Gastrocnemius medialis (tissue), 4 donors: ENCODE results near the gene SASH1. TPM values are rescaled to one million over a fixed set of nuclear protein-coding genes. Genes with fewer than 3 reads are reported as not detected.
A peak's percentile ranks its signal among the peaks of the same experiment; 100 is the strongest.

Source experiments
- ATAC-seq, 2 donors: fragments of 150-250 bp; one replicate each; pipeline ENCODE4 v1.9.1; 2016
- DNase-seq, 2 donors: peaks; one replicate each; pipeline ENCODE4 v3.0.0-alpha.2; 2019
- H3K27ac ChIP-seq, 4 donors: fragments of 200-600 bp; sonication (generic); 1 replicate in 1 of 4; 2 replicates in 3 of 4; pipeline ENCODE4 v1.5.1; 2016 to 2018; ENCODE audit warnings: mild to moderate bottlenecking in 2 of 4, moderate library complexity in 1 of 4
- H3K27me3 ChIP-seq, 3 donors: fragments of 200-600 bp; sonication (generic) in 2 of 3; 1 replicate in 1 of 3; 2 replicates in 2 of 3; pipeline versions ENCODE4 v1.5.1 to v1.6.0; 2016 to 2019; ENCODE audit warnings: mild to moderate bottlenecking in 1 of 3, moderate library complexity in 1 of 3
- H3K36me3 ChIP-seq, 2 donors: fragments of 200-600 bp; sonication (generic) in 1 of 2; one replicate each; pipeline ENCODE4 v1.5.1; 2017 to 2018
- H3K4me1 ChIP-seq, 2 donors: fragments of 200-600 bp; sonication (generic) in 1 of 2; one replicate each; pipeline ENCODE4 v1.5.1; 2016 to 2017; ENCODE audit warnings: mild to moderate bottlenecking in 2 of 2
- H3K4me3 ChIP-seq, 4 donors: fragments of 200-600 bp; sonication (generic) in 3 of 4; 1 replicate in 1 of 4; 2 replicates in 3 of 4; pipeline ENCODE4 v1.5.1; 2016 to 2019; ENCODE audit warnings: mild to moderate bottlenecking in 2 of 4
- H3K9me3 ChIP-seq, 3 donors: fragments of 200-600 bp; sonication (generic) in 2 of 3; 1 replicate in 1 of 3; 2 replicates in 2 of 3; pipeline ENCODE4 v1.5.1; 2016 to 2019
- POLR2A ChIP-seq, 2 donors: fragments of 450-650 bp; IDR thresholded peaks; one replicate each; pipeline ENCODE4 v1.6.1; 2017; ENCODE audit warnings: antibody characterized with exemption in 2 of 2, mild to moderate bottlenecking in 2 of 2, moderate library complexity in 2 of 2
- in situ Hi-C, 4 donors: fragments of 200-750 bp; cut with MboI; loops; one replicate each; pipeline versions ENCODE4 v1.15.0 to v1.8.0; 2017; ENCODE audit warnings: low sequenced_read_pairs in 4 of 4
- intact Hi-C: fragments of 100-400 bp; cut with DNase I; formaldehyde crosslinking; loops from one replicate; pipeline ENCODE4 v1.15.1; 2023; ENCODE audit warnings: low total_unique reads
- total RNA-seq, 4 donors: library from RNA; depleted of rRNA; stranded (reverse); fragments of >200 nt; gene quantifications; one replicate each; pipeline versions ENCODE4 v1.1.0 to v1.2.3, GENCODE V29; 2016
- TF ChIP-seq, protein P1 (sequence below), 5 experiments: fragments of 450-650 bp in 3 of 5; fragments of 200-600 bp in 2 of 5; sonication (generic) in 2 of 5; IDR thresholded peaks in 4 of 5; conservative IDR thresholded peaks in 1 of 5; 1 replicate in 4 of 5; 2 replicates in 1 of 5; pipeline ENCODE4 v1.5.1; 2016 to 2019; ENCODE audit warnings: antibody characterized with exemption in 5 of 5, mild to moderate bottlenecking in 3 of 5, moderate library complexity in 3 of 5

SASH1 gene
- total RNA-seq, 4 donors from 2014 or later: 28.2 to 42.4 (median 35.4) TPM

- no peaks in the 10 kb centered on the region for H3K4me1 ChIP-seq
- intact Hi-C loops: no loop called here
- no peak overlapping the region for H3K27ac ChIP-seq
- ATAC-seq (no peak), DNase-seq (no peak)
- H3K36me3 ChIP-seq: no peaks in the 10 kb centered on the region
- TF ChIP-seq POLR2A (IDR thresholded peaks at IDR 0.05): no peak
- TF ChIP-seq, protein P1, sequence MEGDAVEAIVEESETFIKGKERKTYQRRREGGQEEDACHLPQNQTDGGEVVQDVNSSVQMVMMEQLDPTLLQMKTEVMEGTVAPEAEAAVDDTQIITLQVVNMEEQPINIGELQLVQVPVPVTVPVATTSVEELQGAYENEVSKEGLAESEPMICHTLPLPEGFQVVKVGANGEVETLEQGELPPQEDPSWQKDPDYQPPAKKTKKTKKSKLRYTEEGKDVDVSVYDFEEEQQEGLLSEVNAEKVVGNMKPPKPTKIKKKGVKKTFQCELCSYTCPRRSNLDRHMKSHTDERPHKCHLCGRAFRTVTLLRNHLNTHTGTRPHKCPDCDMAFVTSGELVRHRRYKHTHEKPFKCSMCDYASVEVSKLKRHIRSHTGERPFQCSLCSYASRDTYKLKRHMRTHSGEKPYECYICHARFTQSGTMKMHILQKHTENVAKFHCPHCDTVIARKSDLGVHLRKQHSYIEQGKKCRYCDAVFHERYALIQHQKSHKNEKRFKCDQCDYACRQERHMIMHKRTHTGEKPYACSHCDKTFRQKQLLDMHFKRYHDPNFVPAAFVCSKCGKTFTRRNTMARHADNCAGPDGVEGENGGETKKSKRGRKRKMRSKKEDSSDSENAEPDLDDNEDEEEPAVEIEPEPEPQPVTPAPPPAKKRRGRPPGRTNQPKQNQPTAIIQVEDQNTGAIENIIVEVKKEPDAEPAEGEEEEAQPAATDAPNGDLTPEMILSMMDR (IDR thresholded peaks at IDR 0.05 in 4 of 5, conservative IDR thresholded peaks at IDR 0.05 in 1 of 5): no peak
- no peaks in the 10 kb centered on the region for H3K27me3 ChIP-seq
- no peak overlapping the region for H3K4me3 ChIP-seq
- in situ Hi-C loops: no loop called here
- no peaks in the 10 kb centered on the region for H3K9me3 ChIP-seq
These were observed 249.0 kb downstream of the SASH1 start for GRCh38 chr6:148591656-148592055.

DNA sequence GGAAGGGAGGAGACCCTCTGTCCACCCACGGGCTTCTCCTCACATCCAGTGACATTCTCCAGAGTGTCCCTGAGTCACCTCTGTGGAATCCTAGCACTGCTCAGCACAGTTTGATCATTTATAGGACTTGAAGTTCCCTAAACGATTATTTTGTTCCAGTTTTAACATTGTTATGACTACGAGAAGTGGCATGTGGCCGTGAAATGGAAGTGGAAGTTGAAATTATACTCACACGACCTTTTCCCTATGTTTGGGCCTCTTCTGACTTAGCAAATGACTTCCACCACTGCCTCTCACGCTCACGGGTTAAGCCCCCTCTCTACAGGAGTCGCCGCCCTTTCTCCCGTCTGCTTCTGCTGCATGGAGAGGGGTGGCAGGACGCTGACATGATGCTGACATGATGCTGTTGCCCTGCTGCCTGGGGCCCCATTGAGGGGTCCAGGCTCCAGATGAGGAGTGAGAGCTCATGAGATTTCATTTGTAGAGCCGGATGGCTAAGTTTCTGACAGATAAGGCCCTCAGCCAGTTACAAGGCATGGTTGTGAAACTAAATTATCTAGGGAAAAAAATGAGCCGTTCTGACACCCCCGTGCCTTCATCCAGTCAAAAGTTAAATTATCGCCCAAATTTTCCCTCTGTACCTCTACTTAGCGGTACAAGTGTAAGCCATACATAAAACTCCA, 250.6 kb downstream of the SASH1 start:
- H3K27me3 ChIP-seq: no peaks in the 10 kb centered on the region
- no peak for DNase-seq
- no peaks in the 10 kb centered on the region for H3K9me3 ChIP-seq
- H3K36me3 ChIP-seq: no peaks in the 10 kb centered on the region
- intact Hi-C loops: no loop called here
- peak; percentile 36 for ATAC-seq
- peak overlapping the region in 3 of 4 donors; percentile 37 to 54 (median 38) for H3K27ac ChIP-seq
- H3K4me3 ChIP-seq: no peak overlapping the region
- in situ Hi-C loops: no loop called here
- no peak for TF ChIP-seq POLR2A (IDR thresholded peaks at IDR 0.05)
- TF ChIP-seq, protein P1 (IDR thresholded peaks at IDR 0.05 in 4 of 5, conservative IDR thresholded peaks at IDR 0.05 in 1 of 5): no peak
- no peaks in the 10 kb centered on the region for H3K4me1 ChIP-seq

- ATAC-seq (peak; percentile 9 to 33), DNase-seq (no peak)
- intact Hi-C loops: no loop called here
- Histone ChIP-seq H3K27me3 (no peaks in the 10 kb centered on the region), H3K4me1 (no peaks in the 10 kb centered on the region), H3K27ac (peak overlapping the region in 2 of 4 donors; percentile 37 to 38), H3K4me3 (no peak overlapping the region), H3K9me3 (no peaks in the 10 kb centered on the region), H3K36me3 (no peaks in the 10 kb centered on the region)
- in situ Hi-C loops: no loop called here
- TF ChIP-seq, protein P1 (IDR thresholded peaks at IDR 0.05 in 4 of 5, conservative IDR thresholded peaks at IDR 0.05 in 1 of 5): no peak
These were observed 251.2 kb downstream of the SASH1 start for GRCh38 chr6:148593813-148594170.

GRCh38 chr6:148595550-148595949, 252.9 kb downstream of the SASH1 start:
- Histone ChIP-seq H3K4me3 (no peak overlapping the region), H3K27me3 (no peaks in the 10 kb centered on the region), H3K27ac (no peak overlapping the region), H3K4me1 (no peaks in the 10 kb centered on the region), H3K9me3 (no peaks in the 10 kb centered on the region), H3K36me3 (no peaks in the 10 kb centered on the region)
- DNase-seq (no peak), ATAC-seq (no peak)
- intact Hi-C loops (no loop called here), in situ Hi-C loops (no loop called here)
- TF ChIP-seq, protein P1 (IDR thresholded peaks at IDR 0.05 in 4 of 5, conservative IDR thresholded peaks at IDR 0.05 in 1 of 5): no peak
- TF ChIP-seq POLR2A (IDR thresholded peaks at IDR 0.05): no peak
